Measurements from ENCODE around the gene CAPN1.

Gene CAPN1

DNA sequence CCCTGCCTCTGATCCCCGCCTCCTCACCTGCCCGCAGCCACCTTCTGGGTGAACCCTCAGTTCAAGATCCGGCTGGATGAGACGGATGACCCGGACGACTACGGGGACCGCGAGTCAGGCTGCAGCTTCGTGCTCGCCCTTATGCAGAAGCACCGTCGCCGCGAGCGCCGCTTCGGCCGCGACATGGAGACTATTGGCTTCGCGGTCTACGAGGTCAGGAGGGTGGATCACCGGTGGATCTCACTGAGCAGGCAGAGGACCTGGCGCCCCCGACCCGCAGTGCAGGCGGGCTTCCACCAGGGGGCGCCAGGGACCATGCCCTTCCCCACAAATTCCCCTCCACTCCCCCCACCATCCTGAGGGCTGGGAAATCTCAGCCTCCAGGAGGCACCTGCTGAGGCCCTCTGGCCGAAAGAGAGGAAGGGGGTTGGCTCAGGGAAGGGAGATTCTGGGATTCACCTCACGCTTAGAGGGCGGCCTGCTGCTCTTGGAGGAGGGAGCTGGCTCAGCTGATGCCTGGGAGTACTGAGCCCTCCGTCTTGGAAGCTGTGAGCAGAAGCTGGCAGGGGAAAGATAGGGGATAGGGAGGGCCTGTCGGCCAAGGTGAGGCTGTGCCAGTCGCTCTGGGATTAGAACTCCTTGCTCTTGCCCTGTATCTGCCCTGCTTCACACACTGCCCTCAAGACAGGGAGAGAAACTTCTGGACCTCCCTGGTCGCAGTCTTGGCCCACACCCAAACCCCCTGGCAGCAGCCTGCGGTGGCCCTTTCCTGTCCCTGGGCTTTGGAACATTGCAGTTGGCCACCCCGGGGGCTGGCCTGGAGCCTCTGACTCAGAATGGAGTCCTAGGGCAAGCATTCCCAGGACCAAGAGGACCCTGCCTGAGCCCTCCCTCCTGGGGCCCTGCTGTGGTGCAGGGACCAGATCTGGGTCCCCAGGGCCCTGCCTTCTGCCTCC lies 23.2 kb downstream of the CAPN1 start:
- DNase-seq, result peak; percentile 37

DNA sequence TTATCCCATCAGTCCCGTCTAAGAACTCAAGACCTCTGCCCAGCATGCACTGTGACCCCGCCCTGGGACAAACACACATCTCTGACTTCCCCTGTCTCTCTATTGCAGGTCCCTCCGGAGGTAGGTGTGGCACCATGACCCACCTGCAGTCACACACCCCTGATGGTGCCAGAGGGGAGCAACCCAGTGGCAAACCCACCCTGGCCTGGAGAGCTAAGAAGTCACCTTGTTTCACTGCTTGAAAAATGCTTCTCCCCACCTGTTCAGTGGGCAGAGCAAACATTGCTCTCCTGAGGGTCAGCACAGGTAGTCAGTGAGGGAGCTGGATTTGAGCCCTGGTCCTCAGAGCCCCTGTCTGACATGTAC lies 23.9 kb downstream of the CAPN1 start:
- DNase-seq, result no peak

DNA sequence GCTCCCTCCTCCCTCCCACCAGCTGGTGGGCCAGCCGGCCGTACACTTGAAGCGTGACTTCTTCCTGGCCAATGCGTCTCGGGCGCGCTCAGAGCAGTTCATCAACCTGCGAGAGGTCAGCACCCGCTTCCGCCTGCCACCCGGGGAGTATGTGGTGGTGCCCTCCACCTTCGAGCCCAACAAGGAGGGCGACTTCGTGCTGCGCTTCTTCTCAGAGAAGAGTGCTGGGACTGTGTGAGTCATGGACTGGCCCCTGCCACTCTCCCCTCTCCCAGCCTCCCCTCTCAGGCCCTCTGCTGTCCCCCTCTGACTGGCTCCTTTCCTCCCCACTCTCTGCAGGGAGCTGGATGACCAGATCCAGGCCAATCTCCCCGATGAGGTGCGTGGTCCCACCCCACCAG lies 24.7 kb downstream of the CAPN1 start:
- no peak for DNase-seq

DNA sequence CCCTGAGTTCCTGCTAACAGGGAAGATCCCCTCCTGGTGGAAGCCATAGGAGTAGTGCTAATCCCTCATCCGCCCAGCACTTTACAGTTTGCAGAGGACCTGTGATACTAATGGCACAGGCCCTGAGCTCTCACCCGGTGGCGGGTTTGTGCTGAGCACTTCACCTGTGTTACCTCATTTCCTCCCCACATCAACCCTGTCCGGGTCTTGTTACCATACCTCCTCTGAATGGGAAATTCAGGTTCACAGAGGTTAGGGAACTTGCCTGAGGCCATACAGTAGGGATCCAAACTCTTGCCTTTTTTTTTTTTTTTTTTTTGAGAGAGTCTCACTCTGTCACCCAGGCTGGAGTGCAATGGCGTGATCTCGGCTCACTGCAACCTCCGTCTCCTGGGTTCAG lies 25.2 kb downstream of the CAPN1 start:
- no peak for DNase-seq

DNA sequence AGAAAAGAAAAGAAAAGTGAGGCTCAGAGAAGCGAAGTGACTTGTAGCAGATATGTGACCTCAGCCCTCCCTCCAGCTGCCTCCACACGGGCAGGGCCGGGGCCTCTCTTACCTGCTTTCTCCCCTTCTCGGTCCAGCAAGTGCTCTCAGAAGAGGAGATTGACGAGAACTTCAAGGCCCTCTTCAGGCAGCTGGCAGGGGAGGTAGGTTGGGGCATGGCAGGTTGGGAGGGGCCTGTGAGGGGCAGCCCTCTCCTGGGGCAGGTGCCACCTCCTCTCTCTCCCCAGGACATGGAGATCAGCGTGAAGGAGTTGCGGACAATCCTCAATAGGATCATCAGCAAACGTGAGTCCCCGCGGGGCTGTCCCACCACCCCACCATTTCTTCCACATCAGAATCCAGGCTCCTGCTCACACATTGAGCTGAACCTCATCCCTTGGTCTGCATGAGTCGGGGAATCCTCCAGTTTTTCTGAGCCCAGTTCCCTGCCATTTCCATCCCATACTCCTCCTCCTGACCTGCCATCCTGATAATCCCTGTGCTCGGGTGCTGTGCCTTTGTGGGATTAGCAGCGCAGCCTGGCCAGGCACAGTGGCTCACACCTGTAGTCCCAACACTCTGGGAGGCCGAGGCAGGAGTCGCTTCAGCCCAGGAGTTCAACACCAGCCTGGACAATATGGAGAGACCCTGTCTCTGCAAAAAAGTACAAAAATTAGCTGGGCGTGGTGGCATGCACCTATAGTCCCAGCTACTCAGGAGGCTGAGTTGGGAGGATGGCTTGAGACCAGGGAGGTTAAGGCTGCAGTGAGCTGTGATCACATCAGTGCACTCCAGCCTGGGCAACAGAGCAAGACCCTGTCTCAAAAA lies 26.4 kb downstream of the CAPN1 start:
- no peak for DNase-seq

DNA sequence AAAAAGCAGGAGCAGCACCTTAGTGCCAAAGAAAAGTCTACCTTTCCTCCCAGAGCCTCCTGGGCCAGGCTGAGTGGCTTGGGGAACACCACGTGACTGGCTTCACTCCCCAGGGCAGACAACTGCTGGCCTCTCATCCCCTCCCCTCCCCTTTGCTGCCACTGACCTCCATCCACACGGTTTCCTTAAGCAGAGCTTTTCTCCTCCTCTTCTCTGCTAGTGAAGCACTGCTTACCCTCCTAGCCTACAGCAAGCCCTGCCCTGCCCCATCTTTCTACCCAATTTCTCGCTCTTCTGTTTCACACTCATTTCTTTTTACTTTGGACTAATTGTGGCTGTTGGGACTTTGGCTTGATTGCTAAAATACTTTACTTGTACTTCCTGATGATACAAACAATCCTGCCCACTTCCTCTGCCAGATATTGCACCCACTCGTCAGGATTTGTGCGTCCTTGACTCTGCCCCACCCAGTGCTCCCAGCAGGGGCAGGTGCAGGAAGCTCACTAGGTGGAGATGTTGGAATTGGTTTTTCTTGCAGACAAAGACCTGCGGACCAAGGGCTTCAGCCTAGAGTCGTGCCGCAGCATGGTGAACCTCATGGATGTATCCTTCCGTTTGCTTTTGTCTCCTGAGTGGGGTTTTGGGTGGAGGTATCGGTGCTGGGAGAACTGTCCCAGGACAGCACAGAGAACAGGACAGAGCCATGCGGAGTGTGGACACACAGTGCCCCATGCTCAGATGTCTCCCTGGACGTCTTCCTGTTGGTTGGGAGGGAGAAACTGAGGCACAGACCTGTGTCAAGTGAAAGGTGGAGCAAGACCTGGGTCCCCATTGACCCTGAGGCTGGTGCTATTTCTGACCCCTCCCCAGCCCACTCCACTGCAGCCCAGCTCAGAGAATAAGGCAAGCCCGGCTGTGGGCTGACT lies 27.3 kb downstream of the CAPN1 start:
- DNase-seq, result no peak

DNA sequence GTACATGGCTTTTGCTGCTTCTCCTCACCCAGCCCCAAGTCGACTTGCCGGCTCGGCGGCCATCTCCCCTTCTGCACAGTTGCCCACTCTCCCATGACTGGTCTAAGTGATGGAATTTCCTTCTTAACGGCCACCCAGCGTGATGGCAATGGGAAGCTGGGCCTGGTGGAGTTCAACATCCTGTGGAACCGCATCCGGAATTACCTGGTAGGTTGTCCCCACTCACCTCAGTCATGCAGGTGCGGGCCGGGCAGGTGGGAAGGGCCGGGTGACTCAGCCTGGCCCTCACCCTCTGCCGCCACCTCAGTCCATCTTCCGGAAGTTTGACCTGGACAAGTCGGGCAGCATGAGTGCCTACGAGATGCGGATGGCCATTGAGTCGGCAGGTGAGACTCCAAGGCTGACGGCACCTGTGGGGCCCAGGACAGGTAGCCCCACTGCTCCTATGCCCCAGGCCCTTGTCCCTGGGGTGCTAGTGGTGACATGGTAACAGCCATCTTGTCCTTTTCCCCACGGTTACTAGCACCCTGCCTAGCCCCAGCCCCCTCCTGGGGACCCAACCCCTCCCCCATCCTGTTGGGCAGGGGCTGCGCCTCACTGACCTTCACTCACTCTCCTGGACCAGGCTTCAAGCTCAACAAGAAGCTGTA lies 28.1 kb downstream of the CAPN1 start:
- no peak for DNase-seq

DNA sequence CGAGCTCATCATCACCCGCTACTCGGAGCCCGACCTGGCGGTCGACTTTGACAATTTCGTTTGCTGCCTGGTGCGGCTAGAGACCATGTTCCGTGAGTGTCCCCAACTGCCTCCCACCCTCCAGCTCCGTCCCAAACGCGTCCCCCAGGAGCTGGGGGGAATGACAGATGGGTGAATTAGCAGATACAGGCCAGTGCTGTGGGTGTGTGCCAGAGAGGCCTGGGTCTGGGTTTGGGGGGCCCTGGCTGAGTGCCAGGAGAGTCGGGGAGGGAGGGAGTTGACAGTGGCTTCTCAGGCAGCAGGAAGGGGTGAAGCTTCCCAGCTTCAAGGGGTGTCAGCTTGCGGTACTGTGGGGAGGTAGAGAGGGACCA lies 28.6 kb downstream of the CAPN1 start:
- DNase-seq, result no peak

DNA sequence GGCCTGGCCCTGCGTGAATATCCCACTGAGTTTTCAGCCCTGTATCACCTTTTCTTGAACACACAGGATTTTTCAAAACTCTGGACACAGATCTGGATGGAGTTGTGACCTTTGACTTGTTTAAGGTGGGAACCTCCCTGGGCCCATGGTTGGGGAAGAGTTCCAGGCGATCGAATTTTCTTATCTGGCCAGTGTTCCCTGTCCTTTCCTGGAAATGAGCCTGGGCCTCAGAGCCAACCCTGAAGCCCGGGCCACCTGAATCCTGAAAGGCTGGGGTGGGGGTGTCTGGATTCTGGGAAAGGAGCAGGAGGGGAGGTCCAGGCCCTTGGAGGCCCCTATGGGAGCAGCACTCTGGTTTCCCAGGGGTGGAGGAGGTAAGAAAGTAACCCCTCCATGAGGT lies 29.0 kb downstream of the CAPN1 start:
- DNase-seq, result no peak

DNA sequence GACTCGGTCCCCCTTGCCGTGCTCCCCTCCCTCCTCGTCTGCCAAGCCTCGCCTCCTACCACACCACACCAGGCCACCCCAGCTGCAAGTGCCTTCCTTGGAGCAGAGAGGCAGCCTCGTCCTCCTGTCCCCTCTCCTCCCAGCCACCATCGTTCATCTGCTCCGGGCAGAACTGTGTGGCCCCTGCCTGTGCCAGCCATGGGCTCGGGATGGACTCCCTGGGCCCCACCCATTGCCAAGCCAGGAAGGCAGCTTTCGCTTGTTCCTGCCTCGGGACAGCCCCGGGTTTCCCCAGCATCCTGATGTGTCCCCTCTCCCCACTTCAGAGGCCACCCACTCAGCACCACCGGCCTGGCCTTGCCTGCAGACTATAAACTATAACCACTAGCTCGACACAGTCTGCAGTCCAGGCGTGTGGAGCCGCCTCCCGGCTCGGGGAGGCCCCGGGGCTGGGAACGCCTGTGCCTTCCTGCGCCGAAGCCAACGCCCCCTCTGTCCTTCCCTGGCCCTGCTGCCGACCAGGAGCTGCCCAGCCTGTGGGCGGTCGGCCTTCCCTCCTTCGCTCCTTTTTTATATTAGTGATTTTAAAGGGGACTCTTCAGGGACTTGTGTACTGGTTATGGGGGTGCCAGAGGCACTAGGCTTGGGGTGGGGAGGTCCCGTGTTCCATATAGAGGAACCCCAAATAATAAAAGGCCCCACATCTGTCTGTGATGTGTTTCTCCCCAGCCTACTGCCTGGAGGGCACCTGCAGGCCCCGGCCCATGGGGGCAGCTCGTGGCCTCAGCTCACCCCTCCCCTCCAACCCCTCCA lies 29.8 kb downstream of the CAPN1 start:
- no peak for DNase-seq

DNA sequence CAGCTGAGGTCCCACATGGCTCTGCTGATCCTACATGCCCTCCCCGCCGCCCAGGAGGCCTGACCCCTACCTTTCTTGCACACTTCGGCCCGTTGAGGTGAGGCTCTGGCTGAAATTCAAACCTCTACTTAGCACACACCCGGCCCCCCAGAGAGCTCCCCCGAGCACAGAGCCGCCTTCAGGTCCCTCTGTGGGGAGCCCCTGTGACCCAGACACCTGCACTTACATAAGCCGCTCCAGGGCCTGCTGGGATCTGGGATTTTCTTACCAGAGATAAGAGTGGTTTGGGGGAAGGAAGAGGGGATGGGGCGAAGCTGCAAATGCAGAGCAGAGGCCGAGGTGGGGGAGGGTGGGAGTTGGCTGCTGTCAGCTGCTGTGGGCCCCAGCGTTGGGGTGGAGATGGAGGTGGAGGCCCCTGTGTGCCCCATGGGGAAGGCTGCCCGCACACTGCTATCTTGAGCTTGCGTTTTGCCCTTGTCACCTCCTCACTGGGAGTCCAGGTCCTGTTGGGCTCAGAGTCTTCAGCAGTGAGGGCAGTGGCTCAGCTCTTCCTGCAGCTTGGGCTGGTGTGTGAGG lies 30.6 kb downstream of the CAPN1 start:
- DNase-seq, result no peak

DNA sequence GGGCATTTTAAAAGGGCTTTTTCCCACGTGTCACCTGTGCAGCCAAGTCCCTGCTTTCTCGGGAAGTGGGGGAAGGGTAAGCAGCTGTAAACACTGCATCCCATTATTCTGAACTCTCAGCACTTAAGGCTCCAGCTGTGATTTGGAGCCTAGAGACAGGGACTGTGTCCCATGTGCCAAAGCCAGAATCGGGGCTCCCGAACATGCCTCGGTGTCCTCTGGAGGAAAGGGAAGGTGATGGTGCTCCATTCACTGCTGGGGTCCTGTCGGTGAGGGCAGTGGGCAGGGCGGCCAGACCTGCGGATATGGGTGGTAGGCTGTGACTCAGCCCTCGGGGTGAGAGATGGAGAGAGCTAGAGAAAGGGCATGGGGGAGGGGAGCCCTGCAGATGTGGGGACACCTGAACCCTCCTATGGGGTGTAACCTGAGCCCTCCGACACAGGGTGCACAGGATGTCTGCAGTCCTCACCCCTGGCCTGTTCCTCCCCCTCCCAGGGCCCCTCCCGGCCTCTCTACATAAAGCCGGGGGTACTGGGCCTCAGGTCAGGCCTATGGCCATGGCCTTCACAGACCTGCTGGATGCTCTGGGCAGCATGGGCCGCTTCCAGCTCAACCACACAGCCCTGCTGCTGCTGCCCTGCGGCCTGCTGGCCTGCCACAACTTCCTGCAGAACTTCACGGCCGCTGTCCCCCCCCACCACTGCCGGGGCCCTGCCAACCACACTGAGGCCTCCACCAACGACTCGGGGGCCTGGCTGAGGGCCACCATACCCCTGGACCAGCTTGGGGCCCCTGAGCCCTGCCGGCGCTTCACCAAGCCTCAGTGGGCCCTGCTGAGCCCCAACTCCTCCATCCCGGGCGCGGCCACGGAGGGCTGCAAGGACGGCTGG lies 31.8 kb downstream of the CAPN1 start:
- no peak for DNase-seq

DNA sequence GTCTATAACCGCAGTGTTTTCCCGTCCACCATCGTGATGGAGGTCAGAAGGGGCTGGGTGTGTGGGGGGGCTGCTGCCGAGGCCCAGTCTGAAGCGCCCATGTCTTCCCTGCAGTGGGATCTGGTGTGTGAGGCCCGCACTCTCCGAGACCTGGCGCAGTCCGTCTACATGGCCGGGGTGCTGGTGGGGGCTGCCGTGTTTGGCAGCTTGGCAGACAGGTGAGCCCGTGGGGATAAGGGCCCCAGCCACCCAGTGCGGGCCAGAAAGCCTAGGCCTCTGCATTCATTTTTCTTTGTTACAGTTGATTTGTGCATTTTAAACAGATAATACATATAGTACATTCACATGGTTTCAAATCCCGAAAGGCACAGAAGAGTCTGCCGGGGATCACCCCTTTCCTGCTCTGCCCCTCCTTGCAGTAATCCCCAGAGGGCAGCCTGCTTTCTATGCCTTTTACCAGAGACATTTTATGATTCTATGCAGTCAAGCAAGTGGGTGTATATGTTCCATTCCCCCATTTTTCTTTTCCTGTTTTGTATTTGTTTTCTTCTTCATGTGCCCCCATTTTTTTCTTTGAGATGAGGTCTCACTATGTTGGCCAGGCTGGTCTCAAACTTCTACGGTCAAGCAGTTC lies 32.6 kb downstream of the CAPN1 start:
- DNase-seq, result no peak

DNA sequence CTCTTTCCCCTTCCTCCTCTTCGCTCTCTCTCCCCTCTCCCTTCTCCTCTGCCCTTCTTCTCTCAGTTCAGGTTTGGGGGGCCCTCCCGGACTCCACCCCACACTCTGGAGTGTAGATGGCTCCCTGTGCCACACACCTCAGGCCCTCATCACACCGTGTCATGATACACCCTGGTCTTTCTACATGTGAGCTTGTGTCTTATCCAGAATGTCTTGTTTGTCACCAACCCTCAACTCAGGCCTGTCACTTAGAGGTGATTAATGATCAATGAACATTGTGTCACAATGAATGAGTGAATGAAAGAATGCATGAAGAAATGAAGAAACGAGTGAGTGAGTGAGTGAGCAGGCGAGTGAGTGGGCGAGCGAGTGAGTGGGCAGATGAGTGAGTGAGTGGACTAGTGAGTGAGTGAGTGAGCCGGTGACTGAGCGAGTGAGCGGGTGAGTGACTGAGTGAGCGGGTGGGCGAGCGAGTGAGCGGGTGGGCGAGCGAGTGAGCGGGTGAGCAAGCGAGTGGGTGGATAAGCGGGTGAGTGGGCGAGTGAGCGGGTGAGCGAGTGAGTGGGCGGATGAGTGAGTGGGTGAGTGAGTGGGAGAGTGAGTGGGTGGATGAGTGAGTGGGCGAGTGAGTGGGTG lies 33.8 kb downstream of the CAPN1 start:
- DNase-seq, result no peak

DNA sequence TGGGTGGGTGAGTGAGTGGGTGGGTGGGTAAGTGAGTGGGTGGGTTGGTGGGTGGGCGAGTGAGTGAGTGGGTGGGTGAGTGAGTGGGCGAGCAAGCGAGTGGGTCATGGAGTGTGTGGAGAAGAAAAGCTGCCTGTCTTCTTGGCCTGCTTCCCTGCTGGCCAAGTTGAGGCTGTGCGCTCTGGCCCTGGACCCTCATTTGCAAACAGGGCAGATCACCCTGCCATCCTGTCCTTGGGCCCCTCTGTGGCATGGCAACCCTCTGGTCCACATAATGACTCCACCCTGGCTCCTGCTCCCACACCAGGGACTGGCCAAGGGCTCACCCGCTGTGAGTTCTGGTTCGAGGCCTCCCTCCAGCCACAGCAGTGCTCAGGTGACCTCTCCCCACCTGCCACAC lies 35.1 kb downstream of the CAPN1 start:
- no peak for DNase-seq

DNA sequence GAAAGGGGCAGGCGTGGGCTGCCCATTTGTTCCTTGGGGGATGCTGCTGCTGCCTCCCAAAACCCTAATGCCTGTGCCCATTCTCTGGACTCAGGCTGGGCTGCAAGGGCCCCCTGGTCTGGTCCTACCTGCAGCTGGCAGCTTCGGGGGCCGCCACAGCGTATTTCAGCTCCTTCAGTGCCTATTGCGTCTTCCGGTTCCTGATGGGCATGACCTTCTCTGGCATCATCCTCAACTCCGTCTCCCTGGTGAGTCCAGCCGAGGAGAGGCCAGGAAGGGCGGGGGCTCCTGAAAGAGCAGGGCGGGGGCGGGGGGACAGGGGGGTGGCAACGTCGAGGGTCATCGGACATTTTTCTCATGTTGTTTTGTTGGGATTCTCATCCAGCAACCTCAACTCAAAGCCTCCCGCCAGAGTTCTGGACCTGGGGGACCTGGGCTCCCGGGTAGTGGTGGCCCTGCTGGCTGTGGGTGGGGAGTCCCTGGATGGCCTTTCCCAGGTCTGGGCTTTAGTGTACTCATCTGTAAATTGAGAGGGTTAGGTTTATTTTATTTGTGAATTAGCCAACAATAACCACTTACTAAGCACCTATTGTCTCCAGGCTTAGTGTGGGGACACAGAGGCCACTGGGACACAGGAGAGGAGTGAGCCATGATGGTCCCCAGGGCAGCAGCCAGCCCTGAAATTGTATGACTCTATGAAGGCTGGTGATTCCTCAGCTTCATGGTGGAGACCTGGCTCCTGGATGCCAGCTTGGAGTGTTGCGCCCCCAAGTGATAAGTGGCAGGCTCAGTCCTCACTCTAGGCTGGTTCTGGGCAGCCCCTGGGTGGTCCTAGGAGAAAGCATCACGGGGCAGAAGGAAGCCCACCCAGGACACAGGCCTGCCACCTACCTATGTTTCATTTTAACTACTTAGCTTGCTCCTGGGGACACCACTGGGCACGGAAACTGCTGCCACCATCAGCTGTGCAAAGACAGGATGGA lies 36.0 kb downstream of the CAPN1 start:
- no peak for DNase-seq

DNA sequence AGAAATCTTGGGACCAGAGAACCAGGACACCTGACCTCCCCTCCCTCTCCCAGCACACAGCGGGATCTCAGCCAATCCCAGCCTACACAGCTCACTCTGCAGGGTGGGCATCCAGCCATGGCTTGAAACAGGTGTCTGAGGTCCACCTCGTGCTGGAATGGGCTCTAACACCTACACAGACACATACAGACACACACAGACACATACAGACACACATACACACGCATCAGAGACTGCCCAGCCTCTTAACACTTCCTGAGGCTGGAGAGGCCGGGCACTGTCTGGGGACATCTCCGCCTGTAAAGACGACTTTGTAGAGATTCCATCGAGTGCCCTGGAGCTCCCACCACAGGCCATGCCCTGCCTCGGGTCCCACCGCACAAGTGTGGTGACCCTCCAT lies 36.7 kb downstream of the CAPN1 start:
- no peak for DNase-seq

DNA sequence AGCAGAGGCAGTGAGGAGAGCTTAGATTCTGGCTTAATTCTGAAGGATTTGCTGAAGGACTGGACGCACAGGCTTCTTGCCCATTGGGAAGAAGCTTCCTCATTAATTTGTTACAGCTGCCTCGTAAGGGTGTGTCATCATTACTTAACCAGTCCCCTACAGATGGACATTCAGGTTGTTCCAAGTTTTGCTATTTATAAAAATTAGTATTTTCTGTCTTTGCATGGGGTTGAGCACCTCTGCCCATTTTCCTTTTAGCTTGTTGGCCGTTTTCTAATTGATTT lies 38.1 kb downstream of the CAPN1 start:
- no peak for DNase-seq
